K562 (cell line): ENCODE results near the gene ALG14. TPM values are rescaled to one million over a fixed set of nuclear protein-coding genes. Genes with fewer than 3 reads are reported as not detected.

Source experiments
- ATAC-seq: fragments of 200-7000 bp; cut with Tn5 transposase; 3 replicates; pipeline ENCODE4 v1.9.1; 2020; ENCODE audit warnings: moderate library complexity
- BruUV-seq: library from RNA; stranded (reverse); fragments of 400-500 nt; replicated peaks from 2 replicates; lab custom pipeline; 2021; lab: Mats Ljungman, UMichigan
- CTCF ChIA-PET: fragments of 300-600 bp; formaldehyde crosslinking; extraction: SDS; loops from one replicate; lab custom pipeline; 2021; ENCODE audit warnings: low intra/inter-chr PET ratio; lab: Yijun Ruan, JAX
- POLR2A ChIA-PET: fragments of 300-600, 350-650 bp; sonication (Branson Sonifier 250); formaldehyde crosslinking; extraction: SDS; loops from one replicate; lab custom pipeline; 2021; ENCODE audit warnings: antibody characterized with exemption, inconsistent platforms; lab: Yijun Ruan, JAX
- DNase-seq, 4 experiments: peaks; one replicate each; pipeline versions ENCODE4 v3.0.0 to v3.0.0-alpha.2; 2011 to 2018; ENCODE audit warnings: low spot score in 3 of 4, mixed read lengths in 3 of 4; ENCODE audit errors: extremely low read depth in 1 of 4
- FAIRE-seq: peaks from 2 replicates; lab custom pipeline; 2011; peaks lifted over from hg19 to GRCh38; lab: Jason Lieb, UNC
- H2AFZ ChIP-seq: 2 replicates; pipeline ENCODE4 v1.6.0; 2011; ENCODE audit warnings: low read depth, low read length, control low read depth, inconsistent platforms
- H3K27ac ChIP-seq: fragments of 200-600 bp; 3 replicates; pipeline ENCODE4 v1.8.0; 2011; ENCODE audit warnings: low read depth, mild to moderate bottlenecking, control low read depth, inconsistent platforms, low read length, moderate library complexity, mixed read lengths; ENCODE audit errors: extremely low read depth
- H3K27me3 ChIP-seq, 2 experiments: fragments of 300-600 bp in 1 of 2; 2 replicates in 1 of 2; 3 replicates in 1 of 2; pipeline versions ENCODE4 v1.6.0 to v1.8.0; 2011; ENCODE audit warnings: inconsistent platforms in 2 of 2, low read length in 2 of 2, mild to moderate bottlenecking in 1 of 2, mixed read lengths in 1 of 2, moderate library complexity in 1 of 2; ENCODE audit not compliant: control insufficient read depth in 2 of 2, insufficient read depth in 2 of 2
- H3K36me3 ChIP-seq: fragments of 300-600 bp; 3 replicates; pipeline ENCODE4 v1.8.0; 2011; ENCODE audit warnings: mild to moderate bottlenecking, low read length, inconsistent platforms; ENCODE audit not compliant: control insufficient read depth, insufficient read depth
- H3K4me1 ChIP-seq, 2 experiments: fragments of 200-600 bp in 1 of 2; replicated peaks in 1 of 2; 2 replicates in 1 of 2; 3 replicates in 1 of 2; pipeline versions ENCODE4 v1.5.1 to v1.8.0; 2011; ENCODE audit warnings: inconsistent platforms in 2 of 2, low read length in 2 of 2, mild to moderate bottlenecking in 1 of 2, mixed read lengths in 1 of 2, moderate library complexity in 1 of 2; ENCODE audit not compliant: control insufficient read depth in 2 of 2, insufficient read depth in 2 of 2
- H3K4me2 ChIP-seq: 2 replicates; pipeline ENCODE4 v1.6.1; 2011; ENCODE audit warnings: low read length, control low read depth, inconsistent platforms, mixed read lengths; ENCODE audit not compliant: insufficient read depth
- H3K4me3 ChIP-seq: fragments of 200-600 bp; sonication (generic), shearing (Covaris generic); 2 replicates; pipeline ENCODE4 v1.5.1; 2016; ENCODE audit warnings: control low read depth, inconsistent platforms
- H3K79me2 ChIP-seq: fragments of 200-600 bp; 3 replicates; pipeline ENCODE4 v1.8.0; 2011; ENCODE audit warnings: low read length, inconsistent platforms; ENCODE audit not compliant: control insufficient read depth, insufficient read depth
- H3K9ac ChIP-seq, 2 experiments: 2 replicates each; pipeline versions ENCODE4 v1.6.0 to v1.6.1; 2011; ENCODE audit warnings: low read depth in 2 of 2, low read length in 2 of 2, control low read depth in 1 of 2, inconsistent platforms in 1 of 2, mild to moderate bottlenecking in 1 of 2, mixed read lengths in 1 of 2; ENCODE audit not compliant: insufficient read depth in 1 of 2
- H3K9me1 ChIP-seq: one replicate; pipeline ENCODE4 v1.6.0; 2011; ENCODE audit warnings: inconsistent platforms, mild to moderate bottlenecking, low read length, moderate library complexity; ENCODE audit not compliant: control insufficient read depth, insufficient read depth
- H3K9me3 ChIP-seq: replicated peaks from 2 replicates; pipeline ENCODE4 v1.5.1; 2011; ENCODE audit warnings: low read depth, low read length, inconsistent platforms; ENCODE audit not compliant: control insufficient read depth, insufficient read depth
- H4K20me1 ChIP-seq: replicated peaks from 2 replicates; pipeline ENCODE4 v1.6.1; 2011; ENCODE audit warnings: low read length, inconsistent platforms, mixed read lengths; ENCODE audit not compliant: control insufficient read depth, insufficient read depth
- ARNT ChIP-seq, 2 experiments: fragments of 450-650 bp; IDR thresholded peaks; 2 replicates each; pipeline ENCODE4 v1.6.1; 2016; ENCODE audit warnings: mild to moderate bottlenecking in 1 of 2
- ATF4 ChIP-seq: fragments of 450-650 bp; formaldehyde crosslinking; IDR thresholded peaks from 2 replicates; pipeline ENCODE4 v1.4.0; 2022; ENCODE audit warnings: mild to moderate bottlenecking, moderate library complexity
- FUS ChIP-seq: fragments of 200-400 bp; formaldehyde crosslinking; optimal IDR thresholded peaks from 2 replicates; pipeline ENCODE3; 2017; ENCODE audit warnings: low read depth, low read length
- HMGN3 ChIP-seq: IDR thresholded peaks from 2 replicates; pipeline ENCODE4 v1.6.1; 2011; ENCODE audit warnings: borderline replicate concordance, low read depth, mild to moderate bottlenecking, mixed read lengths, low read length; ENCODE audit not compliant: insufficient read length; ENCODE audit errors: extremely low read depth
- MGA ChIP-seq: fragments of 450-650 bp; IDR thresholded peaks from 2 replicates; pipeline ENCODE4 v1.6.1; 2016; ENCODE audit warnings: mild to moderate bottlenecking, moderate library complexity
- POLR2A ChIP-seq: fragments of 450-650 bp; conservative IDR thresholded peaks from 2 replicates; pipeline ENCODE4 v1.6.1; 2016
- SRSF1 ChIP-seq: fragments of 200-400 bp; formaldehyde crosslinking; IDR thresholded peaks from 2 replicates; pipeline ENCODE4 v1.6.1; 2017; ENCODE audit warnings: mild to moderate bottlenecking, low read depth, low read length, moderate library complexity
- ZSCAN29 ChIP-seq: fragments of 450-650 bp; IDR thresholded peaks from 2 replicates; pipeline ENCODE4 v1.6.1; 2017
- WGBS: fragments of 100-300 bp; shearing (Covaris generic); methylation state at CpG from one replicate; pipeline ENCODE4 v1.1.6; 2016; ENCODE audit warnings: low coverage, mixed read lengths; ENCODE audit not compliant: insufficient coverage; ENCODE audit errors: missing lambda C conversion rate; 5-methylcytosine and 5-hydroxymethylcytosine counted together
- in situ Hi-C: fragments of 300-500 bp; cut with MboI; formaldehyde crosslinking; loops from 4 replicates; pipeline ENCODE4 v1.15.0; 2018; ENCODE audit warnings: inconsistent platforms, mixed read lengths
- intact Hi-C: fragments of 100-400 bp; cut with micrococcal nuclease; formaldehyde crosslinking; loops from 2 replicates; pipeline ENCODE4 v1.14.2; 2022
- polyA plus RNA-seq, 8 experiments: library from polyadenylated mRNA; depleted of rRNA in 4 of 8; stranded (reverse) in 5 of 8; unstranded in 3 of 8; fragments of >200 nt; fragmentation: Nextera tagmentation in 2 of 8; fragmentation: Illumina TruSeq in 1 of 8; extraction: Ambion mirVana in 2 of 8; extraction: Trizol in 1 of 8; gene quantifications; 2 replicates each; pipeline versions ENCODE4 v1.2.1 to v1.2.3, GENCODE V29; 2011 to 2014; ENCODE audit warnings: inconsistent platforms in 1 of 8, missing spikeins in 1 of 8
- total RNA-seq, 7 experiments: library from RNA; depleted of rRNA in 6 of 7; stranded (reverse); fragments of >200 nt in 6 of 7; fragmentation: Illumina TruSeq in 2 of 7; extraction: Trizol in 2 of 7; gene quantifications; 2 replicates each; pipeline versions ENCODE4 v1.2.1 to v1.2.3, GENCODE V29; 2011 to 2021; ENCODE audit warnings: low replicate concordance in 1 of 7

ALG14 gene
- total and polyA plus RNA-seq, 9 of the 15 experiments (the other 6 are each of a cell fraction or from before 2014, with no cell fraction given), result 2.8 to 16.2 (median 4.9) TPM

- POLR2A ChIA-PET, result no interaction called here
- no peak for FAIRE-seq
- Histone ChIP-seq H3K36me3 (no peaks in the 10 kb centered on the region), H3K9me3 (no peaks in the 10 kb centered on the region), H3K4me1 (no peaks in the 10 kb centered on the region), H2AFZ (no peak overlapping the region), H3K9ac (no peak overlapping the region), H3K9me1 (no peaks in the 10 kb centered on the region)
- intact Hi-C loops (no loop called here), in situ Hi-C loops (no loop called here)
- WGBS, result 7% methylated on average over 6 of the region's 6 CpGs
- DNase-seq, result no peak
- TF ChIP-seq POLR2A (no peak), HMGN3 (no peak), FUS (no peak), SRSF1 (no peak), ARNT (IDR thresholded peaks at IDR 0.05) (no peak), MGA (no peak), ZSCAN29 (no peak), ATF4 (CRISPR knock-in tag) (no peak)
- TF ChIP-seq, all 486 proteins: peak for 0
- Histone ChIP-seq H3K27ac (no peak overlapping the region), H4K20me1 (no peaks in the 10 kb centered on the region), H3K4me2 (no peak overlapping the region), H3K79me2 (no peaks in the 10 kb centered on the region), H3K27me3 (peaks cover 17 to 23% of the 10 kb centered on the region in 2 experiments; a peak in 3 of 5 replicates), H3K4me3 (no peak overlapping the region)
- ATAC-seq, result no peak
- CTCF ChIA-PET, result no interaction called here
- no TSS peak for BruUV-seq
Measured at GRCh38 chr1:94971491-94971924, 101.2 kb downstream of the ALG14 start.
